Panc1 (cell line): ENCODE results near the gene TRERF1. TPM values are rescaled to one million over a fixed set of nuclear protein-coding genes. Genes with fewer than 3 reads are reported as not detected.

Experiments used
- ATAC-seq: fragments of 200-7000 bp; cut with Tn5 transposase; 2 replicates; pipeline ENCODE4 v1.9.1; 2020; ENCODE audit warnings: mild to moderate bottlenecking, moderate library complexity
- BruUV-seq: library from RNA; stranded (reverse); fragments of 400-500 nt; replicated peaks from 2 replicates; lab custom pipeline; 2021; lab: Mats Ljungman, UMichigan
- CTCF ChIA-PET: fragments of 300-600 bp; sonication (Branson Sonifier 250); formaldehyde crosslinking; loops from one replicate; lab custom pipeline; 2022; ENCODE audit warnings: antibody characterized with exemption; lab: Charles Lee
- POLR2A ChIA-PET: fragments of 300-600 bp; sonication (Branson Sonifier 250); formaldehyde crosslinking; loops from one replicate; lab custom pipeline; 2022; ENCODE audit warnings: antibody characterized with exemption; lab: Charles Lee
- DNase-seq: peaks from one replicate; pipeline ENCODE4 v3.0.0-alpha.2; 2010; ENCODE audit warnings: low read depth, low spot score
- H3K27ac ChIP-seq: 2 replicates; pipeline ENCODE4 v1.5.1; 2011; ENCODE audit warnings: mild to moderate bottlenecking, low read length, inconsistent platforms
- H3K27me3 ChIP-seq: fragments of 200-500 bp; sonication (Bioruptor generic); 2 replicates; pipeline ENCODE4 v1.6.0; 2014; ENCODE audit warnings: low read length, inconsistent platforms; ENCODE audit not compliant: control insufficient read depth, insufficient read depth
- H3K36me3 ChIP-seq: fragments of 200-500 bp; sonication (Bioruptor generic); 2 replicates; pipeline ENCODE4 v1.5.1; 2014; ENCODE audit warnings: inconsistent platforms, mild to moderate bottlenecking, low read length, moderate library complexity; ENCODE audit not compliant: control insufficient read depth, insufficient read depth
- H3K4me1 ChIP-seq: 2 replicates; pipeline ENCODE4 v1.5.1; 2011; ENCODE audit warnings: inconsistent platforms, mild to moderate bottlenecking, low read length, moderate library complexity; ENCODE audit not compliant: control insufficient read depth, insufficient read depth
- H3K4me3 ChIP-seq, 2 experiments: 2 replicates each; pipeline ENCODE4 v1.5.1; 2011 to 2012; ENCODE audit warnings: low read depth in 2 of 2, low read length in 2 of 2, mild to moderate bottlenecking in 2 of 2, inconsistent platforms in 1 of 2, moderate library complexity in 1 of 2
- H3K9me3 ChIP-seq: fragments of 200-500 bp; sonication (Bioruptor generic); 2 replicates; pipeline ENCODE4 v1.5.1; 2014; ENCODE audit warnings: low read depth, mild to moderate bottlenecking, inconsistent platforms, low read length, moderate library complexity; ENCODE audit not compliant: control insufficient read depth, insufficient read depth
- CTCF ChIP-seq: fragments of 450-650 bp; IDR thresholded peaks from 2 replicates; pipeline ENCODE4 v1.5.1; 2017; ENCODE audit warnings: mild to moderate bottlenecking
- POLR2AphosphoS5 ChIP-seq: IDR thresholded peaks from 2 replicates; pipeline ENCODE4 v1.6.1; 2012; ENCODE audit warnings: mild to moderate bottlenecking, low read depth, low read length, moderate library complexity
- REST ChIP-seq, 2 experiments: IDR thresholded peaks; 2 replicates each; pipeline ENCODE4 v1.6.1; 2011 to 2012; ENCODE audit warnings: low read depth in 2 of 2, control low read depth in 1 of 2, low read length in 1 of 2, mild to moderate bottlenecking in 1 of 2, moderate library complexity in 1 of 2; ENCODE audit not compliant: insufficient read depth in 1 of 2
- SIN3A ChIP-seq: IDR thresholded peaks from 2 replicates; pipeline ENCODE4 v1.6.1; 2012; ENCODE audit warnings: low read depth, mild to moderate bottlenecking, low read length, moderate library complexity, borderline replicate concordance; ENCODE audit not compliant: insufficient read depth
- TCF7L2 ChIP-seq: IDR thresholded peaks from 2 replicates; pipeline ENCODE4 v1.6.1; 2011; ENCODE audit warnings: mild to moderate bottlenecking, low read depth, low read length, inconsistent platforms
- in situ Hi-C: cut with HindIII; loops from 2 replicates; pipeline ENCODE4 v1.10.0; 2016; ENCODE audit warnings: low sequenced_read_pairs, low pct_unique_long_range_greater_than_20kb
- intact Hi-C: fragments of 100-400 bp; cut with micrococcal nuclease; formaldehyde crosslinking; loops from one replicate; pipeline ENCODE4 v1.10.0; 2022; ENCODE audit not compliant: unreplicated experiment
- total RNA-seq: library from RNA; stranded (reverse); gene quantifications from one replicate; pipeline ENCODE4 v1.2.1, GENCODE V29; 2021; ENCODE audit not compliant: unreplicated experiment

The TRERF1 gene
- total RNA-seq, 1 experiment from 2014 or later = 30.6 TPM

GRCh38 chr6:42369568-42369967 lies 82.2 kb downstream of the TRERF1 start:
- Histone ChIP-seq H3K36me3 (no peaks in the 10 kb centered on the region), H3K27ac (no peak overlapping the region), H3K4me1 (peaks cover 25% of the 10 kb centered on the region), H3K4me3 (no peak overlapping the region), H3K27me3 (no peaks in the 10 kb centered on the region), H3K9me3 (no peaks in the 10 kb centered on the region)
- in situ Hi-C loops (no loop called here), intact Hi-C loops (no loop called here)
- ChIA-PET CTCF (no interaction called here), POLR2A (no interaction called here)
- no peak for DNase-seq
- no peak for ATAC-seq
- TF ChIP-seq TCF7L2 (no peak), POLR2AphosphoS5 (no peak), CTCF (no peak), SIN3A (no peak), REST (IDR thresholded peaks at IDR 0.05; ENCODE audit: insufficient read depth in 1 of 2, low read depth in 2 of 2, low read length in 1 of 2) (no peak)
- no TSS peak for BruUV-seq

GRCh38 chr6:42368181-42368580 lies 83.5 kb downstream of the TRERF1 start:
- POLR2A ChIA-PET = interaction anchor here (0.6 kb wide), 1 partner anchor 10 kb away, joined by 4 read pairs; no protein-coding TSS in a partner anchor
- BruUV-seq = no TSS peak
- DNase-seq = no peak
- no peaks in the 10 kb centered on the region for H3K27me3 ChIP-seq
- CTCF ChIA-PET = no interaction called here
- H3K4me3 ChIP-seq = no peak overlapping the region
- no peak overlapping the region for H3K27ac ChIP-seq
- no peak for ATAC-seq
- no peaks in the 10 kb centered on the region for H3K9me3 ChIP-seq
- H3K4me1 ChIP-seq = peaks cover 25% of the 10 kb centered on the region
- intact Hi-C loops = no loop called here
- TF ChIP-seq TCF7L2 (no peak), POLR2AphosphoS5 (no peak), REST (IDR thresholded peaks at IDR 0.05; ENCODE audit: insufficient read depth in 1 of 2, low read depth in 2 of 2, low read length in 1 of 2) (no peak), SIN3A (no peak), CTCF (no peak)
- no peaks in the 10 kb centered on the region for H3K36me3 ChIP-seq
- in situ Hi-C loops = no loop called here
